PC-3 (cell line): ENCODE data around the gene CMTM6.

ENCODE experiments used
- EZH2 ChIP-seq: fragments of 300-600 bp; sonication (generic); IDR thresholded peaks from one replicate; pipeline ENCODE4 v1.6.1; 2017; ENCODE audit warnings: antibody characterized with exemption, mild to moderate bottlenecking, low read length; ENCODE audit not compliant: unreplicated experiment
- TF ChIP-seq, protein P1 (sequence below): fragments of 300-600 bp; sonication (generic); conservative IDR thresholded peaks from 2 replicates; pipeline ENCODE4 v1.5.1; 2017; ENCODE audit warnings: antibody characterized with exemption, low read depth, mild to moderate bottlenecking, low read length

DNA sequence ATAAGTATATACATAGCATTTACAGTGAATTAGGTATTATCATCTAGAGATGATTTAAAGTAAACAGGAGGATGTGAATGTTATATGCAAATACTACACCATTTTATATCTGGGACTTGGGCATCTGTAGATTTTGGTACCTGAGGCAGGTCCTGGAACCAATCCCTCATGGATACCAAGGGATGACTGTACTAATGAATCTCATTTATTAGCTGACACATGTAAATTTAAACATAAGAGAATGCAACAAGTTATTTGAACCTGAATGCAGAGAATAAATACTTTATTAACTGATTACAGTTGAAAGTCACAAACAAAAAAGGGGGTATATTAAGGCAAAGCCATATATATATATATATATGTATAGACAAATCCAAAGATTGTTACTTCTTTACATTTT lies 23.1 kb upstream of the CMTM6 start:
- TF ChIP-seq, protein P1, sequence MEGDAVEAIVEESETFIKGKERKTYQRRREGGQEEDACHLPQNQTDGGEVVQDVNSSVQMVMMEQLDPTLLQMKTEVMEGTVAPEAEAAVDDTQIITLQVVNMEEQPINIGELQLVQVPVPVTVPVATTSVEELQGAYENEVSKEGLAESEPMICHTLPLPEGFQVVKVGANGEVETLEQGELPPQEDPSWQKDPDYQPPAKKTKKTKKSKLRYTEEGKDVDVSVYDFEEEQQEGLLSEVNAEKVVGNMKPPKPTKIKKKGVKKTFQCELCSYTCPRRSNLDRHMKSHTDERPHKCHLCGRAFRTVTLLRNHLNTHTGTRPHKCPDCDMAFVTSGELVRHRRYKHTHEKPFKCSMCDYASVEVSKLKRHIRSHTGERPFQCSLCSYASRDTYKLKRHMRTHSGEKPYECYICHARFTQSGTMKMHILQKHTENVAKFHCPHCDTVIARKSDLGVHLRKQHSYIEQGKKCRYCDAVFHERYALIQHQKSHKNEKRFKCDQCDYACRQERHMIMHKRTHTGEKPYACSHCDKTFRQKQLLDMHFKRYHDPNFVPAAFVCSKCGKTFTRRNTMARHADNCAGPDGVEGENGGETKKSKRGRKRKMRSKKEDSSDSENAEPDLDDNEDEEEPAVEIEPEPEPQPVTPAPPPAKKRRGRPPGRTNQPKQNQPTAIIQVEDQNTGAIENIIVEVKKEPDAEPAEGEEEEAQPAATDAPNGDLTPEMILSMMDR, result no peak
- TF ChIP-seq EZH2, result no peak
